ENCODE data around the gene GGA1. TPM values are rescaled to one million over a fixed set of nuclear protein-coding genes. Genes with fewer than 3 reads are reported as not detected.

GGA1 gene
- total and polyA plus RNA-seq, 10 of the 15 experiments (the other 5 are each of a cell fraction or from before 2014, with no cell fraction given), result 1.4 to 79.4 (median 44.4) TPM

DNA sequence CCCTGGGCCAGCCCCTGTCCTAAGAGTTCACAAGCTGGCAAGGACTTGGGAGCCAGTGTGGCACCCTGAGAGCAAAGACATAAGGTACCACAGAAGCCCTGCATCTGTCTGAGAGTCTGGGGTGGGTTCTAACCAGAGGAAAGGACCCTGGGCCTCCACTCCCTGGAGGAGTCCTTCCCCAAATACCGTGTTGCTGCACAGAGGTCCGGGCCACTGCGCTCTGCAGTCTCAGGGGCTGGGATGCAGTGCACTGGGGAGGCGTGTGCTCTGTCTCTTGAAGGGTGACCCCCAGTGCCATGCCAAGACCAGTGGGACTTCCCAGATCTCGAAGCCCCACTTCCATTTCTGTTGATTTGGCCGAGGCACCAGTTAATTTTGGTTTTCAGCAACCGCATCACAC, 26.5 kb downstream of the GGA1 start:
- Histone ChIP-seq H3K9ac (ENCODE audit: control insufficient read depth, insufficient read depth, low read length) (peak overlapping the region; percentile 78), H3K36me3 (ENCODE audit: control insufficient read depth in 2 of 2, insufficient read depth in 2 of 2, low read length in 1 of 2) (peaks cover 0 to 3% of the 10 kb centered on the region in 2 experiments; a peak in 2 of 4 replicates), H3K9me3 (replicated peaks; ENCODE audit: control insufficient read depth, insufficient read depth, low read length) (no peaks in the 10 kb centered on the region), H4K20me1 (ENCODE audit: control insufficient read depth, insufficient read depth) (no peaks in the 10 kb centered on the region), H3K27me3 (replicated peaks in 1 of 2; ENCODE audit: control insufficient read depth in 2 of 2, insufficient read depth in 2 of 2, low read length in 1 of 2) (no peaks in the 10 kb centered on the region), H3K79me2 (ENCODE audit: control insufficient read depth, insufficient read depth, low read length) (peaks cover 5% of the 10 kb centered on the region), H3K4me3 (peak overlapping the region; percentile 57; the same call in 1 of the 2 replicates), H3K27ac (ENCODE audit: control insufficient read depth, insufficient read depth) (peak overlapping the region; percentile 92), H2AFZ (ENCODE audit: control insufficient read depth, low read depth, low read length) (no peak overlapping the region), H3K4me2 (ENCODE audit: control insufficient read depth, insufficient read depth) (peak overlapping the region; percentile 87), H3K4me1 (ENCODE audit: control insufficient read depth, insufficient read depth, low read length) (peaks cover 72% of the 10 kb centered on the region)
- no TSS peak for BruUV-seq (replicated peaks)
- TF ChIP-seq, protein P1, sequence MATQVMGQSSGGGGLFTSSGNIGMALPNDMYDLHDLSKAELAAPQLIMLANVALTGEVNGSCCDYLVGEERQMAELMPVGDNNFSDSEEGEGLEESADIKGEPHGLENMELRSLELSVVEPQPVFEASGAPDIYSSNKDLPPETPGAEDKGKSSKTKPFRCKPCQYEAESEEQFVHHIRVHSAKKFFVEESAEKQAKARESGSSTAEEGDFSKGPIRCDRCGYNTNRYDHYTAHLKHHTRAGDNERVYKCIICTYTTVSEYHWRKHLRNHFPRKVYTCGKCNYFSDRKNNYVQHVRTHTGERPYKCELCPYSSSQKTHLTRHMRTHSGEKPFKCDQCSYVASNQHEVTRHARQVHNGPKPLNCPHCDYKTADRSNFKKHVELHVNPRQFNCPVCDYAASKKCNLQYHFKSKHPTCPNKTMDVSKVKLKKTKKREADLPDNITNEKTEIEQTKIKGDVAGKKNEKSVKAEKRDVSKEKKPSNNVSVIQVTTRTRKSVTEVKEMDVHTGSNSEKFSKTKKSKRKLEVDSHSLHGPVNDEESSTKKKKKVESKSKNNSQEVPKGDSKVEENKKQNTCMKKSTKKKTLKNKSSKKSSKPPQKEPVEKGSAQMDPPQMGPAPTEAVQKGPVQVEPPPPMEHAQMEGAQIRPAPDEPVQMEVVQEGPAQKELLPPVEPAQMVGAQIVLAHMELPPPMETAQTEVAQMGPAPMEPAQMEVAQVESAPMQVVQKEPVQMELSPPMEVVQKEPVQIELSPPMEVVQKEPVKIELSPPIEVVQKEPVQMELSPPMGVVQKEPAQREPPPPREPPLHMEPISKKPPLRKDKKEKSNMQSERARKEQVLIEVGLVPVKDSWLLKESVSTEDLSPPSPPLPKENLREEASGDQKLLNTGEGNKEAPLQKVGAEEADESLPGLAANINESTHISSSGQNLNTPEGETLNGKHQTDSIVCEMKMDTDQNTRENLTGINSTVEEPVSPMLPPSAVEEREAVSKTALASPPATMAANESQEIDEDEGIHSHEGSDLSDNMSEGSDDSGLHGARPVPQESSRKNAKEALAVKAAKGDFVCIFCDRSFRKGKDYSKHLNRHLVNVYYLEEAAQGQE (IDR thresholded peaks at IDR 0.05; ENCODE audit: low read depth, low read length), result no peak
- TF ChIP-seq NFIC (IDR thresholded peaks at IDR 0.05; ENCODE audit: low read depth, low read length), result no peak
- TF ChIP-seq ZNF207 (IDR thresholded peaks at IDR 0.05; ENCODE audit: borderline replicate concordance), result no peak
- no peak for TF ChIP-seq ZNF274 (IDR thresholded peaks at IDR 0.05; ENCODE audit: insufficient read depth, insufficient read length)
- TF ChIP-seq, protein P2, sequence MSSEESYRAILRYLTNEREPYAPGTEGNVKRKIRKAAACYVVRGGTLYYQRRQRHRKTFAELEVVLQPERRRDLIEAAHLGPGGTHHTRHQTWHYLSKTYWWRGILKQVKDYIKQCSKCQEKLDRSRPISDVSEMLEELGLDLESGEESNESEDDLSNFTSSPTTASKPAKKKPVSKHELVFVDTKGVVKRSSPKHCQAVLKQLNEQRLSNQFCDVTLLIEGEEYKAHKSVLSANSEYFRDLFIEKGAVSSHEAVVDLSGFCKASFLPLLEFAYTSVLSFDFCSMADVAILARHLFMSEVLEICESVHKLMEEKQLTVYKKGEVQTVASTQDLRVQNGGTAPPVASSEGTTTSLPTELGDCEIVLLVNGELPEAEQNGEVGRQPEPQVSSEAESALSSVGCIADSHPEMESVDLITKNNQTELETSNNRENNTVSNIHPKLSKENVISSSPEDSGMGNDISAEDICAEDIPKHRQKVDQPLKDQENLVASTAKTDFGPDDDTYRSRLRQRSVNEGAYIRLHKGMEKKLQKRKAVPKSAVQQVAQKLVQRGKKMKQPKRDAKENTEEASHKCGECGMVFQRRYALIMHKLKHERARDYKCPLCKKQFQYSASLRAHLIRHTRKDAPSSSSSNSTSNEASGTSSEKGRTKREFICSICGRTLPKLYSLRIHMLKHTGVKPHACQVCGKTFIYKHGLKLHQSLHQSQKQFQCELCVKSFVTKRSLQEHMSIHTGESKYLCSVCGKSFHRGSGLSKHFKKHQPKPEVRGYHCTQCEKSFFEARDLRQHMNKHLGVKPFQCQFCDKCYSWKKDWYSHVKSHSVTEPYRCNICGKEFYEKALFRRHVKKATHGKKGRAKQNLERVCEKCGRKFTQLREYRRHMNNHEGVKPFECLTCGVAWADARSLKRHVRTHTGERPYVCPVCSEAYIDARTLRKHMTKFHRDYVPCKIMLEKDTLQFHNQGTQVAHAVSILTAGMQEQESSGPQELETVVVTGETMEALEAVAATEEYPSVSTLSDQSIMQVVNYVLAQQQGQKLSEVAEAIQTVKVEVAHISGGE (CRISPR knock-in tag; IDR thresholded peaks at IDR 0.05), result no peak
- no peak for TF ChIP-seq MXI1 (IDR thresholded peaks at IDR 0.05; ENCODE audit: low read depth, low read length)
- no peak for TF ChIP-seq CBFB (IDR thresholded peaks at IDR 0.05; ENCODE audit: low read depth)
- intact Hi-C loops (cut with micrococcal nuclease; ENCODE audit: unreplicated experiment), result no loop called here
- ATAC-seq, result no peak
- 73% methylated on average over 7 of the region's 7 CpGs for WGBS (ENCODE audit: insufficient coverage, insufficient replicate concordance, low lambda C conversion rate, missing lambda C conversion rate)
- ChIA-PET CTCF (interaction anchor here (1.3 to 15.9 kb wide), 8 partner anchors 8 to 185 kb away, joined by 5 to 396 read pairs (median 60); partner anchors contain the start of genes GGA1, LGALS1, NOL12 and PDXP), POLR2A (interaction anchor here (3.2 to 8.2 kb wide), 4 partner anchors 8 to 27 kb away, joined by 17 to 67 read pairs (median 33); partner anchors contain the start of genes GGA1 and PDXP), SMC1A (ENCODE audit: uncharacterized antibody, unreplicated experiment) (interaction anchor here (0.8 to 5.9 kb wide), 4 partner anchors 8 to 46 kb away, joined by 3 to 33 read pairs (median 14); partner anchors contain the start of gene PDXP), RAD21 (ENCODE audit: unreplicated experiment) (interaction anchor here (1.1 to 4.0 kb wide), 9 partner anchors 7 to 46 kb away, joined by 3 to 47 read pairs (median 20); partner anchors contain the start of genes GGA1, LGALS1 and PDXP)
- FAIRE-seq, result no peak
- DNase-seq (ENCODE audit: low read depth, low spot score), result no peak
- in situ Hi-C loops (cut with MboI), result no loop called here

All from GM12878 (cell line).